ENCODE data around the gene SNX24.

SNX24 gene

DNA sequence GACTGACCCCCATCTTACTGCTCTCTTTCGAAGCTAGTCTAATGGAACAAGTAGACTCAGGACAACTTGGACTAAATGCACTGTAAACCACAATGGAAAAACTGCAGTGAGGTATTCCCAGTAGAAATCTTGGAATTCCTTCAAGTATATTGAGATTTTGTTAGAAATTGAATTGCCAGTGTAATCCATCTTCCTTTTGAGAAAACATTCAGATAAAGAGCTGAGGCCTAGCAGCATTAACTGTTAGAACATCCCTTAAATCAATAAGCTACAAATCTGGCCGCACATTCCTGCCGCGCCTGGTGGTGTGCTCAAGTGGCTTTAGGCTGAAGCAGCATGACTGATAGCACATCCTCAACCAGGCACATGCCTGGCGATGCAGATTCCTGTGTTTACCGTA is 161.8 kb downstream of the SNX24 start:
- DNase-seq (ENCODE audit: low read depth, low spot score) = no peak
- ChIA-PET POLR2A (no interaction called here), CTCF (interaction anchor here (1.0 to 1.1 kb wide), 2 partner anchors 111 to 303 kb away, joined by 3 read pairs; no protein-coding TSS in a partner anchor)
- TF ChIP-seq, protein P1, sequence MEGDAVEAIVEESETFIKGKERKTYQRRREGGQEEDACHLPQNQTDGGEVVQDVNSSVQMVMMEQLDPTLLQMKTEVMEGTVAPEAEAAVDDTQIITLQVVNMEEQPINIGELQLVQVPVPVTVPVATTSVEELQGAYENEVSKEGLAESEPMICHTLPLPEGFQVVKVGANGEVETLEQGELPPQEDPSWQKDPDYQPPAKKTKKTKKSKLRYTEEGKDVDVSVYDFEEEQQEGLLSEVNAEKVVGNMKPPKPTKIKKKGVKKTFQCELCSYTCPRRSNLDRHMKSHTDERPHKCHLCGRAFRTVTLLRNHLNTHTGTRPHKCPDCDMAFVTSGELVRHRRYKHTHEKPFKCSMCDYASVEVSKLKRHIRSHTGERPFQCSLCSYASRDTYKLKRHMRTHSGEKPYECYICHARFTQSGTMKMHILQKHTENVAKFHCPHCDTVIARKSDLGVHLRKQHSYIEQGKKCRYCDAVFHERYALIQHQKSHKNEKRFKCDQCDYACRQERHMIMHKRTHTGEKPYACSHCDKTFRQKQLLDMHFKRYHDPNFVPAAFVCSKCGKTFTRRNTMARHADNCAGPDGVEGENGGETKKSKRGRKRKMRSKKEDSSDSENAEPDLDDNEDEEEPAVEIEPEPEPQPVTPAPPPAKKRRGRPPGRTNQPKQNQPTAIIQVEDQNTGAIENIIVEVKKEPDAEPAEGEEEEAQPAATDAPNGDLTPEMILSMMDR (IDR thresholded peaks at IDR 0.05; ENCODE audit: insufficient read depth, low read length, missing control alignments) = no peak
- no peak overlapping the region for H3K4me3 ChIP-seq (ENCODE audit: low read depth, low read length)

DNA sequence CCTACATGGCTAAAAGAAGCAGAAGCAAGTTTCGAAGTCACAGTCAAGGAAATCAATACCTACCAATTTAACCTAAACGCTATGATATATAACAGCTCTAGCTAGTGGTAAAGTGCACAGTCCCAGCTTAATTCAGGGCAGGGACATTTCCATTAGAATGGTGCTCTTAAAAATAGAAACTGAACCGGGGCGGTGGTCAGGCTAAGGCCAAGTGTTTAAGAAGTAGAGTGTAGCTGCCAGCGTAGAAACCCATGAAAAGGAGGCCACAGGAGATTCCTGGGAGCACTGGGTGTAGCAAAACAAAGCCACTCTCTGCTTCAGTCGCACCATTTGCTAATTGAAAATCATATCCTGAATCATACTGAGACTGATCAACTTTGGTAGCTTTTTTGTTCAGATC is 162.3 kb downstream of the SNX24 start:
- CTCF ChIA-PET = interaction anchor here (1.0 kb wide), 1 partner anchor 111 kb away, joined by 3 read pairs; no protein-coding TSS in a partner anchor
- no peak for DNase-seq (ENCODE audit: low read depth, low spot score)
- TF ChIP-seq, protein P1 (IDR thresholded peaks at IDR 0.05; ENCODE audit: insufficient read depth, low read length, missing control alignments) = no peak
- POLR2A ChIA-PET = no interaction called here
- H3K4me3 ChIP-seq (ENCODE audit: low read depth, low read length) = no peak overlapping the region

DNA sequence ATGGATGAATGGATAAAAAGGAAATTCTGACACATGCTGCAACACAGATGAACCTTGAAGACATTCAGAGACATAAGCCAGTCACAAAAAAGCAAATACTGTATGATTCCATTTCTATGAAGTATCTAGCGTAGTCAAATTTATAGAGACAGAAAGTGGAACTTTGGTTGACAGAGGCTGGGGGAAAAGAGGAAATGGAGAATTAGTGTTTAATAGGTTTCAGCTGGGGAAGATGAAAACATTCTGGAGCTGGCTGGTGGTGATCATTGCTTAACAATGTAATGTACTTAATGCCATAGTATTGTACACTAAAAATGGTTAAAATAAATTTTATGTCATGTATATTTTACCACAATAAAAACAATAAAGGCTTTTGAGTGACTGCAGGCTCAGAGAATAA is 166.9 kb downstream of the SNX24 start:
- ChIA-PET CTCF (no interaction called here), POLR2A (no interaction called here)
- TF ChIP-seq, protein P1 (IDR thresholded peaks at IDR 0.05; ENCODE audit: insufficient read depth, low read length, missing control alignments) = no peak
- no peak overlapping the region for H3K4me3 ChIP-seq (ENCODE audit: low read depth, low read length)
- no peak for DNase-seq (ENCODE audit: low read depth, low spot score)

DNA sequence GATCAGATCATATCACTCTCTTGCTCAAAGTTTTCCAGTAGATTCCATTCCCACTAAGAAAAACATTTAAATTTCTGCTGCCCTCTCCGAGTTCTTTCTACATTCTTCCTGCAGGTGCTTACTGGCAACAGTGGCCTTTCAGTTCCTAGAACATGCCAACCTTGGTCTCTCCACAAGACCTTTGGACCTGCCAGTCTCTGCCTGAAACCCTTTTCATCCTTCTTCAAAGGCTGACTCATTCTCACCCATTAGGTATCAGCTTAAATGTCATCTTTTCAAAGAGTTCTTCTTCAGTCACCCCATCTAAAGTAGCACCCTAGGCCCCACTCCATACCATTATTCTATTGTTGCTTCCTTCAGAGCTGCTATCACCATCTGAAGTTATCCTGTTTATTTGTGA is 169.3 kb downstream of the SNX24 start:
- TF ChIP-seq, protein P1 (IDR thresholded peaks at IDR 0.05; ENCODE audit: insufficient read depth, low read length, missing control alignments) = no peak
- H3K4me3 ChIP-seq (ENCODE audit: low read depth, low read length) = no peak overlapping the region
- CTCF ChIA-PET = interaction anchor here (1.1 kb wide), 1 partner anchor 14 kb away, joined by 3 read pairs; no protein-coding TSS in a partner anchor
- POLR2A ChIA-PET = no interaction called here
- DNase-seq (ENCODE audit: low read depth, low spot score) = no peak

DNA sequence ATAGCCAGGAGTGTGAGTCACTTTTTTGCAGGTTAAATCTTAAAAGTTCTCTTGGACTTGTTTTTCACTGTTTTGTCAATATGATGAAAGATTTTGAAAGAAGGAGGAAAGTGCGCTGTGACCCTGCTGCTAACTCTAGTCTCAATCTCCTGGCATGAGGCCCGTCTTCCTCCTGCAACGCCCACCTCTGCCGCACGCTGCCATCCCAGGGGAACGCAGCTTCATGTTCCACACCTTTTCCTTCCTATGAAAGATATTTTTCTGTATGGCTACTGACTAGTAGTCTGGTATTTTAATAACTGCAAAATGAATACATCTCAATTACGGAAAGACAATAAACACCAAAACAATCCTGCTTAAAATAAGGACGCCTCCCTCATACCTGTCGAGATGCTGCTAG is 182.8 kb downstream of the SNX24 start:
- no peak for DNase-seq (ENCODE audit: low read depth, low spot score)
- no peak overlapping the region for H3K4me3 ChIP-seq (ENCODE audit: low read depth, low read length)
- POLR2A ChIA-PET = no interaction called here
- TF ChIP-seq, protein P1 (IDR thresholded peaks at IDR 0.05; ENCODE audit: insufficient read depth, low read length, missing control alignments) = no peak
- CTCF ChIA-PET = no interaction called here

DNA sequence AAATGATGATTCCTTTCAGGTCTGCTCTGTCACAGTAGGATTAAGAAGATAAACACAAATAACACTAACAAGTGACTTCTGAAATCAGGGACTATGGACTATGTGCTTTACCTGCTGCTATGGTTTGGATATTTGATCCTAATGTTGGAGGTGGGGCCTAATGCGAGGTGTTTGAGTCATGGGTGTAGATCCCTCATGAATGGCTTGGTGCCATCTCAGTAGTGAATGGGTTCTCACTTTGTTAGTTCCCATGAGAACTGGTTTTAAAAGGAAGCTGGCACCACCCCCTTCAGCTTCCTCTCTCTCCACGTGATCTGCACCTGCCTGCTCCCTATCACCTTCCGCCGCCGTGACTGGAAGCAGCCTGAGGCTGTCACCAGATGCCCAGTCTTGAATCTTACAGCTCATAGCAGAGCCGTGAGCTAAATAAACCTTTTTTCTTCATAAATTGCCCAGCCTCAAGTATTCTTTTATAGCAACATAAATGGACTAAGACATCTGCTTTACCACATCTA is 187.8 kb downstream of the SNX24 start:
- no peak for DNase-seq (ENCODE audit: low read depth, low spot score)
- TF ChIP-seq, protein P1 (IDR thresholded peaks at IDR 0.05; ENCODE audit: insufficient read depth, low read length, missing control alignments) = no peak
- CTCF ChIA-PET = no interaction called here
- H3K4me3 ChIP-seq (ENCODE audit: low read depth, low read length) = no peak overlapping the region
- POLR2A ChIA-PET = no interaction called here
